GM21737 (cell line): ENCODE data around the gene TAF6L.
"Not testable (repeated sequence)": the region's sequence is repeated elsewhere in the genome, so short reads cannot be mapped to it uniquely, and the experiment has no call there.

ENCODE experiments used
- ATAC-seq: cut with Tn5 transposase; IDR thresholded peaks from one replicate; pipeline ENCODE4 v1.9.1; 2021; ENCODE audit warnings: mild to moderate bottlenecking, moderate library complexity; ENCODE audit not compliant: unreplicated experiment

TAF6L gene

GRCh38 chr11:62771144-62772021 lies at the start of gene TAF6L:
Gene TAF6L (plus strand): TSS chr11:62771396. CDS start chr11:62775784, 4,388 bp downstream.
- ATAC-seq: peak; percentile 74

GRCh38 chr11:62721994-62722393 lies 49.2 kb upstream of the TAF6L start:
- no peak for ATAC-seq

- ATAC-seq: no peak
Measured at GRCh38 chr11:62724171-62724570, 47.0 kb upstream of the TAF6L start.

GRCh38 chr11:62725646-62726045 lies 45.5 kb upstream of the TAF6L start:
- ATAC-seq: no peak

GRCh38 chr11:62726156-62726914 lies 44.9 kb upstream of the TAF6L start:
- no peak for ATAC-seq

GRCh38 chr11:62726915-62727164 lies 44.4 kb upstream of the TAF6L start:
- no peak for ATAC-seq

GRCh38 chr11:62727165-62727871 lies 43.9 kb upstream of the TAF6L start, which contains the start of gene HNRNPUL2:
Gene HNRNPUL2 (minus strand): TSS chr11:62727457. CDS start chr11:62727156, 301 bp downstream.
- ATAC-seq: peak; percentile 62

- peak; percentile 40 for ATAC-seq
Measured at GRCh38 chr11:62727872-62728170, 43.4 kb upstream of the TAF6L start.

GRCh38 chr11:62728171-62728988 lies 42.8 kb upstream of the TAF6L start, which contains the start of gene TTC9C:
Gene TTC9C (plus strand): TSS chr11:62728486. CDS start chr11:62728849, 363 bp downstream.
- ATAC-seq: peak; percentile 18

- ATAC-seq: not testable (repeated sequence)
Measured at GRCh38 chr11:62730076-62730475, 41.1 kb upstream of the TAF6L start.

GRCh38 chr11:62732830-62733229 lies 38.4 kb upstream of the TAF6L start:
- no peak for ATAC-seq

GRCh38 chr11:62737196-62737595 lies 34.0 kb upstream of the TAF6L start:
- ATAC-seq: no peak

- ATAC-seq: no peak
Measured at GRCh38 chr11:62747475-62748160, 23.6 kb upstream of the TAF6L start.

- ATAC-seq: not testable (repeated sequence)
Measured at GRCh38 chr11:62749931-62750330, 21.3 kb upstream of the TAF6L start.

GRCh38 chr11:62752177-62752785 lies 18.9 kb upstream of the TAF6L start:
- no peak for ATAC-seq

- no peak for ATAC-seq
Measured at GRCh38 chr11:62752994-62753735, 18.0 kb upstream of the TAF6L start.

- peak; percentile 90 for ATAC-seq
Measured at GRCh38 chr11:62753736-62754603, 17.2 kb upstream of the TAF6L start, which contains the start of gene ZBTB3. Gene ZBTB3 (minus strand): TSS chr11:62754160. CDS start chr11:62753664, 496 bp downstream.

GRCh38 chr11:62755086-62755615 lies 16.0 kb upstream of the TAF6L start:
- no peak for ATAC-seq
